Muscle of back (tissue), 11 donors: ENCODE data around the gene CISD1. TPM values are rescaled to one million over a fixed set of nuclear protein-coding genes. Genes with fewer than 3 reads are reported as not detected.

Source experiments
- DNase-seq, 3 donors: peaks; one replicate each; pipeline versions ENCODE4 v3.0.0 to v3.0.0-alpha.2; 2013
- polyA plus RNA-seq, 10 donors: library from polyadenylated mRNA; unstranded; fragments of 120-200 nt; gene quantifications; one replicate each; pipeline ENCODE4 v1.2.1, GENCODE V29; 2013; ENCODE audit not compliant: insufficient read length in 10 of 10

CISD1 gene
- polyA plus RNA-seq, 10 donors, result 19.4 to 27.5 (median 22.4) TPM

DNA sequence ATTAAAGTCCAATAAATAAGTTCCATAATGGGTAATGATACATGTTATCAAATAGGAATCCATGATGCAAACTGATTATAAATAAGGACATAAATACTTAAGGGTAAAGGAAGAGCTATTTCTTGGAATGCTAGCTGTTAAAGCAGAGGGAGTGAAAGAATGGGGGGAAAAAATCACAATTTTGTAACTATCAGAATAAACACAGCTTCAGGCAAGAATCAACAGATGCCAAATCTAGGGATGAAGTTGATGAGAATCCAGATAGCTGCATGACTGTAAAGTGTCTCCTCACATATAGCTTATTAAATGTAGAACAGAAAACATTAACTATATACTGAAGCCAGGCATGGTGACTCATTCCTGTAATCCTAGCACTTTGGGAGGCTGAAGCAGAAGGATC is 6.2 kb upstream of the CISD1 start:
- DNase-seq, result no peak

DNA sequence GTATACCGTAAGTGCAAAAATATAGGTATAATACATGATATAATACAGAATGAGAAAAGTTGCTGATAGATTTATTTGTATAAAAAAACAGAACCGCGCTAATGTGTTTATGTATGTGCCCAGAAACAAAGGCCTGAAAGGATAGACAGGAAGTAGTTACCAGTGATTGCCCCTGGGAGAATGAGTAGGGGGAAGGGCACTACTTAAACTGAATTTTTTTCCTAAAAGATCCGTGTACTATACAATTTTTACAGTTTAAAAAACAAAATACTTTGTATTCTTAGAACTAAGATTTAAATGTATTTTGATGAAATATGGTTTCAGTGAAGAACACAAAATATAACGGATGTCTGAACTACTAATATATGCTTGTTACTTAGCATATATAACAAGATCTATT is 4.2 kb upstream of the CISD1 start:
- peak in 1 of 3 donors; percentile 11 for DNase-seq

DNA sequence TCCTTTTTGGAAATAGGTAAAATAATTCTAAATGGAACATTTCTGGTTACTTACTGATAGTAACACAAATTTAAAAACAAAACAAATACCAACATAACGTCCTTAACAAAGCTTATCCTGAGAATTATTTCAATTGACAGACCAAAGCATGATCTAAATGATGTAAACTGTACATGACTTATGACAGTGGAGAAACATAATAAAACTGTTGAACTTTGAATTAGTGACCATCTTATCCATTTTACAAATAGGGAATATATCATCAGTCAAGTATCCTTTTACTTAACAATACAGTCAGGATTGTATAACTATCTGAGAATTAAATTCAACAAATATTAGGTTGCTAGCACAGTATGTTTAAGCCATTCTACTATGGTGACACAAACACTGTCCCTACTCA is 3.7 kb upstream of the CISD1 start:
- no peak for DNase-seq

DNA sequence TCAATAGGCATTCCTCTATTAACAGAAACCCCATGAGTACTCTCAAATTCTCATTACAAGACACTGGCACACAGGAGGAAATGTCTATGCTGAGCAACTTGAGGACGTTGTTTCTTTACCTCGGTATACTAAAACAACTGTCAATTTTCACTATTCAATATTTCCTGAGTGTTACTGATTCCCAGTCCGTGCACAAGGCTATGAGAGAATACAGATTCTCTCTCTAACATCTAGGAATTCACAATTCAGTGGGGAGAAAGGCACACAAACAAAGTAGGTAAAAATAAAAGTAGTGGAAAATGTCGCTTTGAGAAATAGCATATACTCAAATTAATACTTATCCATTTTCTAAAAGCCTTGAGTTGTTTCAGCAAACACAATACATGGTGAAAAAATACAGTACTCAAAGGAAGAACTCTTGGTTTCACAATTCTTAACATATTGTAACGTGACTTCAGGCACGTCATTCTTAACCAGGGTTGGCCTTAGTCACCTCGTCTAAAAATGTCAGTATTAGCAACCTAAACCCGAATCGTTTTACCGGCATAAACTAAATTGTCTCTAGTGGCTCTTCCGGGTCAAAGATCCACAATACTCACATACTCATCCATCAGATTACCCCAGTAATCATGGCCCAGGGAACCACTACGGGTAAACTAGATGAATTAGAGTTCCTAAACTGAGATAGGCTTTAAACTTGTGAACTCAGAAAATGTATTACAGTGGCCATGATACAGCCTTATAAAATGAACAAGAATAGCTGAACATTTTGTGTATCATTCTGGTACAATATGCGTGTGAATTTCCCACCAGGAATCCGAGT is 2.7 kb upstream of the CISD1 start:
- DNase-seq, result peak; percentile 30 to 50 (median 36)

DNA sequence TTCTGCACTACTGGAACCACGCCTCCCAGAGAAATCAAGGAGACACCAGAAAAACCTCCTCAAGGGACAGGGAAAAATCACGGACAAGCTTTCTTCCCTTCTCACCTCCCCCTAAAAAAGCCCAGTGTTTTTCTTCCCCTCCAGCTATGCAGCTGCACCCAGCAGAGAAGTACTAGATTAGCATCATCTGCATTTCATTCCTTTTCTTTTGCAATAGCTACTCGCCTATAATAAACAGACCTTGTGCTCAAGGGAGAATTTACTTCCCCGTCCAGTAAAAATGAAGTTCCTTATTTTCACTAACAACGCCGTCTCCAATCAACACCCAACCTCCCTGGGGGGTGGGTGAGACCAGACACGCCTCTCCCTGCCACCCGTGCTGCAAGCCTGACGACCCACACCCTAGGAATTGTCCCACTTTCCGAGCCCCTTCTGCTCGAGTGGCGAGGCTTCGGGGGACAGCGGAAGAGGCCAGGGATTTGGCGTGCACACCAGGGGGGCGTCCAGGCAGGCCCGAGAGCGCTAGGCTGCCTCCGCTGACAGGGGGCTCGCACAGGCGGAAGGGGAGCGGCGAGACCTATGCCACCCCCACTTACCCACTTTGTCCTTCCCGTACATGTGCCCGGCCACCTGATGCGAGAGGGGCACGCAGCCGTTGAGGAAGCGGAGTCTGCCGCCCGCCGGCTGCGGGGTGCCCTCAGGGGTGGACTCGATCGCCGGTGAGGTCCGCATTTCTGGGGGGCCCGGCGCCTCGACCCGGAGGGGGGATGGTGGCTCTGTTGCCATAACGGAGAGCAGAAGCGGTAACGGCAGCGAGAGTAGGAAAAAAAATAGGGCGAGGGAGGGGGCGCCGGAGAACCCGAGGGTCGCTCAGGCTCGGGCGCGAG is 1.9 kb upstream of the CISD1 start:
- peak; percentile 40 to 86 (median 65) for DNase-seq

DNA sequence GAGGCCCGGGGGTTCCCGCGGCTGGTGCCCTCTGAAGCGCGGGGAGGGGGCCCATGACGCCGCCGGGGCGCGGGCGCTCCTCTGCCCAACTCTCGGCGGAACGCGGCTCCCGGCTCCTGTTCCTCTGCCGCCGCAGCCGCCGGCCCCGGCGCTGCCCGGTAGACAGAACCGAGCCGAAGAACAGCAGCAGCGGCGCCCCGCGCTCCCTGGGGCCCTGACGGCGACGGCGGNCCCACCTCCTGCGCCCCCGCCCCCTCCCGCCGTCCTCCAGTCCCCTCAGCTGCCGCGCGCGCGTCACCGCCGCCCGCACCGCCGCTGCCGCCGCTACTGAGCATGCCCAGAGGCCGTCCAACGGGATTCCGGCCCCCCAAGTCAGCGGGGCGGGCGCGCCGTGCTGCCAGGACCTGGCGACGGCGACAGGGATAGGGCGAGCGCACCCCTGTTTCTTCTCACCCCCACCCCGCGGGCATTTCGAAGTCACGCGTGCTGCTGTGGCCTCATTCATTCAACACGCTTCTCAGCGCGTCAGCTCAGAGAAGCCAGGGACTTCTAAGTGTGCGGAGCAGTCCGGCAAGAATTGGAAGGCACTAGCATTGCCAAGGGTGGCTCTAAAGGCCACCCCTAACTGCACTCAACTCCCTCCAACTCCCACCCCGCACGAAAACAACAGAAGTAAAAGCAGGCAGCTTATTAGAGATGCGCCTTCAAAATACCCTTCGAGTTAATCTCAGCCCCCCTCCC is 1.1 kb upstream of the CISD1 start, which contains the start of gene IPMK:
TSS of gene IPMK (minus strand) at position 182 of the 741 bp plus-strand sequence. CDS start 283 bp downstream, outside the sequence.
- DNase-seq, result peak; percentile 91 to 96 (median 93)

DNA sequence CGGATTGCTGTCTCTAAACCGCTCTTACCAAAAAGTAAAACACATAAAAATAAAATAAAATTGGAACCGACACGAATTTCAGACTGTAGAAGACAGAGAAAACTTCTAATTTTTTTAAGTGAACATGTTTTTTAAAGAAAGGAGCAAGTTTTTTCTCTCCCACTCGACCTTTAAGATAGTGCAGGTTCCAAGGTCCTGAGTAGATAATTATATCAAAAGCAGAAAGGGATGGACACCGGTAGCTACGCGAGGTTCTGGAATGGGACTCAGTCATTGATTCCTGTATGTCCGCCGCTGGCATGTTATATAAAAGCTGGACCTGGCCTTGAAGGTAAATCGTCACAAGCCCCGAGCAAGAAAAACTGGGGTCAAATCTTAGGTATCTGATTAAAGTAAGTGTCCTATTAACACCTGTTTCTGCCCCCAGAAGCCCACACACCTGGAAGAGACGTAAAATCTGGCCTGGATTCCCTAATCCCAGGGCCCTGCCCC is 462 bp upstream of the CISD1 start:
- no peak for DNase-seq

DNA sequence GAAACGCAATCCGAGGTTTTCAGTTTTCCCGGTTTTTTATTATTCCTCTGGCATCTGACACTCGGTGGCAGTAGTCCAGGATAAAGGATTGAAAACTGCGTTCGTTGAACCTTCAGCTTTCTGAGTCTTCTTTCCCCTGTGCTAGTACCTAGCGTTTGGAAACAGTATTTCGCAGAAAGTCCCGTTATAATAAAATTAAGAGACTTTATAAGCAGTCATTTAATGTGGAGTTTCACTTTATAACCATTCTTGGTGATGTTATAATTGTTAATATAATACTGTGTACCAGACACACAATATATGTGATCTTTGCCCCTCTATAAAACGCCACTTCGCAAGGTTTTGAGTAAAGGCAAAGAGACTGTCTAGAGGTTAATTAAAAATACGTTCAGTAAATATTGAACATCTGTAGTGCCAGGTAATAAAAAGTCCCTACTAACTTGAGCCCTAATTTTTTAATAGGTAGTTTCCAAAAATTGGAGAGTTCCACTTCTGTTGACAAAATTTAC is 874 bp downstream of the CISD1 start:
- DNase-seq, result no peak

DNA sequence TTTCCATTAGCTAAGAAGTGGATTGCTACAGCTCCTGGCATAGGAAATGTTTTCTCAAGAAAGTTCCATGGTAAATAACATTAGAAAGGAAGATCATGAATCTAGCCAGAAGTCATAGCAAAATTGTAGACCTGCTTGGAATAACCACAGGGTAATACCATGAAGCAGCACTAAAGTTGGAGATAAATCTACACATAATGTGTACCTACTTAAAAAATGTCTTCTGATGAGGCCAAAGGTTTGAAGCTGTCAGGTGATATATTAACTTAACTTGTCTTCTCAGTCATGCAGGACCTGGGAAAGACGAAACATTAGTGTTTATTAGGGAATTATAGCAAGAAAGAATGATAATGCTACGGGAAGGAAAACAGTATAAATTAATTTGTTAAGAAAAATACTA is 6.3 kb downstream of the CISD1 start:
- no peak for DNase-seq

DNA sequence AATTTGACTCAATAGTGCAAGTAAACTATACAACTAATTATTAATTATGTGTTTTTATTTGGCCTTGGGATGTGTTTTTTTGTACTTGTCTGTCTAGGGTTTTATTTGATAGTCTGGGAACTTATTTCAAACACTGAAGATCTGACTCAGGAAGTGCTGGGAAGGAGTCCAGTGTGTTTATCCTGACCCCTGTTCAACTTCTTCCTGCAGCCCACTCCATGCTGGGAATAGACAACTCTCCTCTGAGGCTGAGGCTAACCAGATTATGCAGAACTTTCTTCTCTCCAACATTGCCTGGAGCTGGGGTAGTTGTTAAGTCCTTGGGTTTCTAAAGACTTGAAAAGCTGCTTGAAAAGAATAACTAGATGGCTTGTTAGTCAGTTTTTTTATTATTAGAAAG is 6.9 kb downstream of the CISD1 start:
- no peak for DNase-seq

DNA sequence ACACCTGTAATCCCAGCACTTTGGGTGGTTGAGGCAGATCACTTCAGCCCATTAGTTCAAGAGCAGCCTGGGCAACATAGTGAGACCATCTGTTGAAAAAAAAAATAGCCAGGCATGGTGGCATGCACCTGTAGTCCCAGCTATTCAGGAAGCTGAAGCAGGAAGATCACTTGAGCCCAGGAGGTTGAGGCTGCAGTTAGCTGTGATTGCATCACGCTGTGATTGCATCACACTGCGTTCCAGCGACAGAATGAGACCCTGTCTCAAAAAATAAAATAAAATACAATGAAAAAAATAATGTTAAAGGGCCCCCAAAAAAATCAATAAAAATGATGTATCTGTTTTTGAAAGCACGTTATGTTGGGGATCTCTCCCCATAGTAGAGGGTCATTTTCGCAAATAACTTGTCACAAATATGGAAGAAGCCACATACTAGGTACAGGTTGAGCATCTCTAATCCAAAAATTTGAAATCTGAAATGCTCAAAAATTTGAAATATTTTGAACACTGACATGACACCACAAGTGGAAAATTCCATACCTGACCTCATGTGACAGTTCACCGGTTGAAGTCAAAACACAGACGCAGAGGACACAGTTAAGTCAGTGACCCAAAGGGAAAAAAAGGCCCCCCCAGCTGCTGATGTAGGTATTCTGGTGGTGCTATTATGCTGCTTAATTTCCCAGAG is 9.5 kb downstream of the CISD1 start:
- no peak for DNase-seq

DNA sequence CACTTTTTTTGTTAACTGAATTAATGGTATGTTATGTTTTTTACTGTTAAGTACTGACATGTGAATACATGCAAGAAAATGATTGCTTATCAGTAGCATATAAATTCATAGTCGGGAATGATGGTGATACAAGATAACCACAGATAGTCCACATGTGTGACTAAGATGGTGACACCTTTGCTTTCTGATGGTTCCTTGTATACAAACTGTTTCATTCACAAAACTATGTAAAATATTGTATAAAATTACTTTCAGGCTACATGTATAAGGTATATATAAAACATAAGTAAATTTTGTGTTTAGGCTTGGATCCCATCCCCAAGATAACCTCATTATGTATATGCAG is 10.0 kb downstream of the CISD1 start:
- DNase-seq, result no peak

DNA sequence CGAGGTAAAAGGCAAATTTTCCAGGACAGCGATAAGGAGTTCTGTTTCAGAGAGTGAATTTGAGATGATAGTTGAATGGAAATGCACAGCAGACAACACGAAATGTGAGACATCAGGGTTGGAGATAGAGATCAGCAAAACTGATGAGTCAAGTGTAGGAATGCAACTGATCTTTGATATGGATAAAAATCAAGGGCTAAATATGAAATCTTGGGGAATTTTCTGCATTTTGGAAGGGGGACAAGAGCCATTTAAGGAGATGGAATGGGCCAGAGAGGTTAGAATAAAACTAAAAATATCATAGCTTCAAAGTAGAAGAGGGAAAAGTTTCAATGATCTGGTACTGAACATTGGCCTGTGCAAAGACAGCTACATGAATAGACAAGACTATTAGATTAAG is 11.5 kb downstream of the CISD1 start:
- peak in 1 of 3 donors; percentile 27 for DNase-seq

DNA sequence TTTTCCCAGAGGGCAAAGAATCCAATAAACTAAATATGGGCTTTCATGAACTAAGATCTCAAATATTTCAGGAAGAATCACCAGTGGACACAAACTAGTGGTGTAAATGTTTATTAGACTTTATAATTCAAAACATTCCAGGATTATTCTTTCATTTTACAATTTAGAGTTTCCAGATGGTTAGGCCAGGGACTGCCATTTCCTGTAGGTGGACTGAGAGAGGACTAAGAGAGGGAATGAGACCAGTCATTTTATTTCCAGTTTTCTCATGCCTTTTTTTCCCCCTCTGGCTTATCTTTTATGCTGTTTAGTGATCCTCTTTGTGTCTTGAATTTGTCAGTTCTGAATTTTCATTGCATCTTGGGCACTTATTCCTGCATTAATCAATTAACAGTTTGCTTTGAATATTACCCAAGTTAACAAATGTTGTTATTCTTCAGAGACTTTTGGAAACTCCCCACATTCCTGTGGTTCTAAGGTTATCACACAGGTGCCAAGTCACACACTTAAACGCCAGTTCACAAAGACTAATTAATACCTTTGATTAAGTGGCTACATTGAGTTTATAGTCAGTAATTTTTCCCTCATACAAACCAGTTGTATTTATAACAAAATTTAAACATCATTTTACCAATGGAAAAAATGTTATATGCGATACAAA is 12.3 kb downstream of the CISD1 start:
- no peak for DNase-seq

DNA sequence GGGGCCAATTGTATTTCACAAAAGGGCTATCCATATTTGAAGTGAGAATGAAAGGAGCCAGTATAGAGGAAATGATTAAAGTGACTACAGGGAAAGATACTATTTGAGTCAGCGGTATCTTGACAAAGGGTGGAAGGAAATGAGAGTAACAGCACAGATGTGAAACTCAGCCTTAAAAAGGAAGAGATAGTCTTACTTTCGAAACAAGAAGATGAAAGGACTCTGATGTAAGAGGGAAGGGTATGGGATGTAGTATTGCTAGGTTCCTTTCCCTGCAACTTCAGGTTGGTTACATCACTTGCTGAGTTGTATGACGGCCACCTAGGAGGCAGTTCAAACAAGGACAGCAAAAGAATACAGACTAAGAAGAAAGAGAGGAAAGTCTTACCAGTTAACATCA is 13.7 kb downstream of the CISD1 start:
- peak in 1 of 3 donors; percentile 20 for DNase-seq

DNA sequence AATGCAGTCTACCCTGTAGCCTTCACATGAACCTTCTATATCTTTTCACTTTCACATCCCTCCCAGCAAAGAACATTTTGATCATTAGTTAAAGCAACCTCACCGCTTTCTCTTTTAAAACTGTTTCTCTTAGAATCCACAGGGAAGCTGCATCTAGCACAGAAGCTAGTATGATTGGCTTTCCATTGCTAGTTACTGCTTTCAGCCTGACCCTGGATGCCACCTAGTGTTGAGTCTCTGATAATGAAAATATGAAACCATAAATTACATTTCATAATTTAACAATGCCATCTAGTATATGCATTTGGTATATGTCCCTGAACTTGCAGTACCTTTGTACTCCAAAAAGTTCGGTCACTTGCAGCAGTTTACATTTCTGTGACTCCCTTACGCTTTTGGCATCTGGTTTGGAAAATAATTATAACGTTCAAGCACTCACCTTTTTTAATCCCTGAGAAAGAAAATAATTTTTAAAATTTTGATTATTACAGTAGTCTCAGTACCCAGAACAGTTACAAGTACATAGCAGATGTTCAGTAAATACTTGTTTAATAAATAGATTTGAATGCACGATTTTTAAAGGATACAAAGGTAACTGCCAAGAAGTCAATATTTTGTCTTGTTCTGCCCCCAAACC is 22.7 kb downstream of the CISD1 start:
- DNase-seq, result peak; percentile 23 to 61 (median 52)

DNA sequence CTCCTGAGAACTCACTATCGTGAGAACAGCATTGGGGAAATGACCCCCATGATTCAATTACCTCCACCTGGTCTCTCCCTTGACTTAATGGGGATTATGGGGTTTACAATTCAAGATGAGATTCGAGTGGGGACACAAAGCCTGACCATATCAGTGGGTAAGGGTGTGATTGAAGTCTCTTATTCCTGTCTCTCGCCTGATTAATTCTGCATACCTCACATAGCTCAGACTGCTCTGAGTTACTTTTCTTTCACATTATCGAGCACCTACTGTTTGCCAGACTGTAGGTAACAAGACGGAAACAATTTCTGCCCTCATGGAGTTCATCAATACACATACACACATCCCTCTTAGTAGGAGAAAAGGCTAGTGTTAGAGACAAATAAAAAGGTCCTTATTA is 25.0 kb downstream of the CISD1 start:
- no peak for DNase-seq

DNA sequence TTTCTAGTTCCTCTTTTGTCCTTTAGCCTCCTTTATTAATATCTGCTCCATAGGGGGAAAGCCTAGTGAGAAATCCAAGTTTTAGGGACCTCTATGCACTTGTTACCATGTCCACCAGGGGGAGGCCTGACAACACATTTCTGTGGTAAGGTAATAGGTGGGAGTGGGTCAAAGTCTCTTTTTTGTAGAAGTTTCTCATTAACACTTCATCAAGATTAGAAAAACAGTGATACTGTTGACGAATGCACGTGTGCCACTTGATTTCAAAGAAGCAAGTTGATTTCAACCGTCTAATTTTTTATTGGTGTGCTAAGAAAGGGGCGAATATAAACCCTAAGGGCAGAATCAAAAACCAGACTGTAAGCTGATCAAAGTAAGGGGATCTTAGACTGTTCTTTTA is 30.6 kb downstream of the CISD1 start:
- DNase-seq, result peak in 2 of 3 donors; percentile 20 to 38

DNA sequence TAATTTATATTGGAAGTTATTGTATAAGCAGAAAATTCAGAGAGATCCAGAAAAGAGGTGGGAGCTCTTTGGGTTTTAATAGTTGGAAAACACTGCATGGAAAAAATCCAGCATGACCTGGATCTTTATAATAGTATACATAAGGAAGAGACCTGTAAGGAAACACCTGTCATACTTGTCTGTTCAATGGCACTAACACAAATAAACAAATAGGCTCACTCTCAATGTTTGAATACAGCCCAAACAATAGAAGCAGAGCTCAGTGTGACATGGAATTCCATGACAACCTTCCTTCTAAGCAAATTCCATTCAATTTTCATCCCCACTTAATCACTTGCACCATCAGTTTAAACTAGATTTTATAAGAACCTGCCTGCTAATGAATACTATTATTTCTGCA is 31.7 kb downstream of the CISD1 start:
- no peak for DNase-seq

DNA sequence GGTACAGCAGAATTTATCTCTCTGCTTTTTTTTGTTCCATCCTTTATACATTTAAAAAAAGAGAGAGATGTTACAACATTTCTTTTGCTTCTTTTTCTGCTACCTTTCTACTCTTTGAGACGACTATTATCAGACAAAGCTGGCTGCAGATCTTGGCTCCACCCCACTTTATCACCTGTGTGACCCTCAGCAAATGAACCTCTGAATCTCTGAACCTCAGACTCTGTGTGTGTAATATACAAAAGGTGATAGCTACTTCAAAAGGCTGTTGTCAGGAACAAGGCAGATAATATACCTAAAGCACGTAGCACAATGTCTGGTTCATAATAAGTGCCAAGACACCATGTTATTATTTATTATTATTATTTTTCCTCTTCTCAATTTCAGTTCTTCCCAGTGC is 33.3 kb downstream of the CISD1 start:
- DNase-seq, result no peak
